Left forelimb (tissue), 1 donor: ENCODE data around the gene LRRC9.
A peak's percentile ranks its signal among the peaks of the same experiment; 100 is the strongest.
"Not testable (repeated sequence)": the region's sequence is repeated elsewhere in the genome, so short reads cannot be mapped to it uniquely, and the experiment has no call there.

Experiments used
- DNase-seq: peaks from one replicate; pipeline ENCODE4 v3.0.0-alpha.2; 2018; ENCODE audit warnings: low spot score

LRRC9 gene

DNA sequence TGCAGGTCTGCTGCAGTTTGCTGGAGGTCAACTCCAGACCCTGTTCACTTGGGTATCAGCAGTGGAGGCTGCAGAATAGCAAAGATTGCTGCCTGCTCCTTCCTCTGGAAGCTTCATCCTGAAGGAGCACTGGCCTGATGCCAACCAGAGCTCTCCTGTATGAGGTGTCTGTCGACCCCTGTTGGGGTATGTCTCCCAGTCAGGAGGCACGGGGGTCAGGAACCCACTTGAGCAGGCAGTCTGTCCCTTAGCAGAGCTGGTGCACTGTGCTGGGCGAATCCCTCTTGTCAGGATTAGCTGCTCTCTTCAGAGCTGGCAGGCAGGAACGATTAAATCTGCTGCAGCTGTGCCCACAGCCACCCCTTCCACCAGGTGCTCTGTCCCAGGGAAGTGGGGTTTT lies 37.9 kb downstream of the LRRC9 start:
- DNase-seq: not testable (repeated sequence)

DNA sequence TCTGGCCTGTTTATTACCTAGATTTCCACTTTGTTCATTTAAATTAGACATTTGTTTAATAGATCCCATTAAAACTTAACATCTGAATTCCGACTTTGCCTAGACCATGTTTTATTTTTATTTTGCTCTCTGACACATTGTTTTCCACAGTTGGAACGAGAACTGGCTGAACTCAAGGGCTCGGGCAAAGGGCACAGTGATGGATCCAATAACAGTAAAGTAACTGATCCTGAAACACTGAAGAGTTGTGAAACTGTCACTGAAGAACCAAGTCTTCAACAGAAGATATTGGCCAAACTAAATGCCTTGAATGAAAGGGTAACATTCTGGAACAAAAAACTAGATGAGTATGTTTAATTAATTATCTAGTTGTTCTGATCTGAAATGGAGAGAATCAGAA lies 39.7 kb downstream of the LRRC9 start:
- no peak for DNase-seq

DNA sequence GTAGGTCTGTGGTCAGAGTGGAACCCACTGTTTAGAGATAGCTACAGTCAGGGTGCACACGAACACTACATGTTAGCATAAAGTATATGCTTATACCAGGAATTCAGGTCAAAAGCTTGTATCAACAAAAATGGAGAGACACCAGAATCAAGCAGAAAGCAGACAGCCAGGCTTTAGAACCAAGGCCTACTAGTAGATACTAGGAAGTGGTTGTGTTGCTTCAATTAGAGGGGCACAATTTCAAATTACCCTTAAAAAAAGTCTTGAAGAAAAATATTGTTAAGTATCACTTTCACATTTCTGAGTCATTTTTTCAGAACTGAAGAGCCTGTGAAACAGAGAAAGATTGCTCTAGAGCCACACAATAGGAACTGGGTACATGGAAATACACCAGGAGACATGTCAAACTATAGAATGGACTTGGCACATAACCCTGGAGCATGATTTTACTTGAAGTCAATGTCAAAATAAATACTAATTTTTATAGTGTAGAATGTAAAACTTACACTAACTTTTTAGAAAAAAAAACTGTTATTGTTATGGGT lies 41.6 kb downstream of the LRRC9 start:
- DNase-seq: no peak

DNA sequence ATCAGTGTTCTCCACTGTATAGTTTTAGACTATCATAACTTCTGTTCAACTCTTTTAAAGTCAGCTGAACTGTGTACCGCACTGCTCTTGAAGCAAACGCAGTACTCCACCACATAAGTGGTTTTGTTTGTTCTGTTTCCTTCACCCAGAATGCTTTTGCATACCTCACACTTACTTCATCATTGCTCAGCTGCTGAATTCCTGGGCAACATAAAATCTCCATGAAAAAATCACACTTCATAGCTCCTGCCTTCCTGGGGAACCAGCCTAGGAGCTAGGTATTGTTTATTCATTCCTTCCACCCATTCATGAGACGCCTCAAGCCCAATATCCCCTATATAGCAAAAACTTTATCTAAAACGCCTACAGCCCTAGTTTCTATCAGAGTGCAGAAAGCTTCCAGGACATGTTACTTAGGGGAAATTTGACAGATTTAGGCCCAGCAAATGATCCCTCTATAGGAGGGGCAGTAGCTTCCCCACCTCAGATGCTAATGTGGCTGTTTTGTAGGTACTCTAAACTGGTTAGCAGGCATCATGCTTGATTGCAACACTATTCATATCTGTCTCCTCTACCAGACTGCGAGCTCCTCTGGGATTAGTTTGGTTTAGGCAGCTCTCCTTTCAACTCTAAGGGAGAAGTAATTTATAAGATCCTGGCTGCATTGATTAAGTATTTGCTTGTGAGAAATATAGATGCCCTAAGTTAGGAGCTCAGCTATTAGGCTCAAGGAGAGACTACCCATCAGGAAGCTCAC lies 44.5 kb downstream of the LRRC9 start:
- DNase-seq: no peak

DNA sequence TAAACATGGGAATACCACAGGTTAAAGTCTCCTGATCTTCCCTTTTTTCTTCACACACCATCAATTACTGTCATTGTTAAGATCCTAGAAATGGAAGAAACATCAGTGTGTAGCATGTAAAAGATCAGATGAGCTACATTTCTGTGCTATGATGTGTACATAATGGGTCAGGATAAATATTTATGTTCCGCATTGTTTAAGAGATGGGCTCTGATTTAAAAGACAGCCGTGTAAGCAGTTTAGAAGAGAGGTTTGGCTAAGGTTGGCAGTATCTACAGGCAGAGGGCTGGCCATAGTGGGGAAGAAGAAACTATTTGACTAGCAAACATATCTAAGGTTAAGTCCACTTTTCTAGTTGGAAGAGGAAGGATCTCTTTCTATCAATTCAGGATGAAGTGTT lies 49.4 kb downstream of the LRRC9 start:
- DNase-seq: no peak

DNA sequence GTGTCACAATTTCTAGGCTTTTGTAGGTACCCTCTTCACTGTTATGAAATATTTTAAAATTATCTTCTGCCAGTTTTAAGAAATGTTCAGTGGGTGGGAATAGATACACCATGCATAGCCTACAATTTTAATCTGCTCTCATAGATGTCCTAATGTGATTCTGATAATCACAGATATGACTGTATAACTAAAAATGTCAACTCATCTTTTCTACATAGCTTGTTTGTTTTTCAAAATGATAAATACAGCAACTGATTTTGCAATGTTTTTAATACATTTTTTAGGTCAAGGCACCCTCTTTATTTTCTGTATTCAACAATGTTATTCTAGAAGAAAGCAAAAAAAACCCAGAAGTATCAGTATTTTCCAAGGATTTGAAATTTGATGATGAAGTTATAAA lies 61.6 kb downstream of the LRRC9 start:
- DNase-seq: no peak

DNA sequence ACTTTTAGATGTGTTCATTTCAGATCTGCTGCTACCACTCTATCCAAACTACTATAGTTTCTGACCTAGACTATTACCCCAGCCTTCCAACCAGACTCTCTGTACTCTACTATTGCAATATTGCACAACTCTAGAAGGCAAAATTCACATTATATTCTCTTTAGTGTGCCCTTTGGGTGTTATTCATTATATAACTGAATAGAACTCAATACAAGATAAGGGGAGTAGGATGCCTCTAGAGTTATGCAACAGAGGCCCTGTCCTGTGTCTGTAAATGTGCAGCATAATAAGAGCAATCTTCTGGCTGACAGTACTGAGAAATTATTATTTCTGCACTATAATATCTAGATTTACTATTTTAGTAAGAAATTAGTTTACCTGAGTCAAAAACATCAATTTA lies 63.1 kb downstream of the LRRC9 start:
- no peak for DNase-seq

DNA sequence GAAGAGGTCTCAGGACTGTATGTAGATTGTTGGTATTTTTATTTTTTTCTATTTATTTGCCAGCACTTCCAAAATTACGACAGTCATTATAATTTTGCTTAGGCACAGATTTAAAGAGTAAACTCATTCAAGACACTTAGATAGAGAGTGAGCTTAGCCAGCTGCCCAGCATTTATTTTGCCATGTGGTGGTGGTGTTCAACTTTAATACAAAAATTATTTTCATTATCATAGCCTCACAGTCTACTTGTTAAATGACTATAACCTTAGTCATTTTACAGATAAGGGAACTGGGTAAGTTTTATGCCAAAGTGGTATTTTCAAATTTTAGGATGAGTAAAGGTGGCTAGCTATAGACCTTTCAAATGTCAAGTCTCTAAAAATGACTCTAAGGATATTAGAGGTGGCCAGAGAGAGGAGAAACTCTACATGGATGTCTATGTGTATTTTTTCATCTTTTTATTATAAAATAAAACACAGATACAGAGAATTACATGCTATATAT lies 66.7 kb downstream of the LRRC9 start:
- no peak for DNase-seq

DNA sequence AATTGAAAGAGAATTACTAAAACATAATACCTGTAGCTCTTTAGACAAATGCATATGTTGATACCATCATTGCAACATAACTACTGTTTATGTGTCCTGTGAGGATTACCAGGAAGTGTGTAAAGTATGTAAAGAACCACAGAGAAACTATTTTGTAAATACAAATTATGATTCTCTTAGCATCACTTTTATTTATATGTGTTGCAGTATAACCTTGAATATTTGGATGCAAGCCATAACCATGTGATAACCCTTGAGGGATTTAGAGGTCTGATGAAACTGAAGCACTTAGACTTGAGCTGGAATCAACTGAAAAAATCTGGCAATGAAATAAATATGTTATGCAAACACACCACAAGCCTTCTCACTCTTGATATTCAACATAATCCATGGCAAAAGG lies 77.5 kb downstream of the LRRC9 start:
- DNase-seq: no peak

GRCh38 chr14:59997966-59998365 lies 78.0 kb downstream of the LRRC9 start:
- DNase-seq: no peak

DNA sequence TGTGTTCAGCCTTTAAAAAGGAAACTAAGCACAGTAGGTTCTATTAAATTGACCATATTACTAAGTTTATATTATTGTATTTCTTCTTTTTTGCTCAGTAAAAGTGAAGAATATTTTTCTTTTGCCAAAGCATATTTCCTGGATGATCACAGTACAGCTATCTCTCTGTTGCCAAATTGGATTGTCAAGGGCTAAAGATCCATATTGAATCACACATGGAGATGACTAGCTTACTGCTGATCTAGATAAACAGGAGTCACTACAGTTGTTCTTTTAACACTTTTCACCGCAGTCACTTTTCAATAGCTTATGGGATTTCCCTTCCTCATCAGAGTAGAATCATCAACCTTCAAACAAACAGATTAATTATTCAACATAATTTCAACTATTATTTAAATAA lies 78.6 kb downstream of the LRRC9 start:
- DNase-seq: no peak

GRCh38 chr14:60002819-60003492 lies 83.0 kb downstream of the LRRC9 start:
- DNase-seq: peak; percentile 69

DNA sequence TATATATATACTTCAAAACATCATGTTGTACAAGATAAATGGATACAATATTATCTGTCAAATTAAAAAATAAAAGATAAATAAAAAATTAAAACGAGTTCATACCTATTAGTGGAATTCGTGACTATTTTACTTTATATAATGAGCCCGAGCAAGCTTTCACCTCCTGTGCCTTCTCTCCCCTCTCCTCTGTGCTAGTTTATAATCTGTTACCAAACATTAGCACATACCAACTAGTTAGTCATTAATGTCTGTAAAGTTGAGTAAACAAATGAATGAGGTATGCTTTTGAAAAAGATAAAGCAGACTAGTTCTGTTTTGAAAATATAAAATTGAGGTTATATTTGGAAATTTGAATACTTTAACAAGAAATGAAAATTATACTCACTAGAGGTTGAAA lies 84.0 kb downstream of the LRRC9 start:
- no peak for DNase-seq

GRCh38 chr14:60008042-60008441 lies 88.1 kb downstream of the LRRC9 start:
- no peak for DNase-seq

DNA sequence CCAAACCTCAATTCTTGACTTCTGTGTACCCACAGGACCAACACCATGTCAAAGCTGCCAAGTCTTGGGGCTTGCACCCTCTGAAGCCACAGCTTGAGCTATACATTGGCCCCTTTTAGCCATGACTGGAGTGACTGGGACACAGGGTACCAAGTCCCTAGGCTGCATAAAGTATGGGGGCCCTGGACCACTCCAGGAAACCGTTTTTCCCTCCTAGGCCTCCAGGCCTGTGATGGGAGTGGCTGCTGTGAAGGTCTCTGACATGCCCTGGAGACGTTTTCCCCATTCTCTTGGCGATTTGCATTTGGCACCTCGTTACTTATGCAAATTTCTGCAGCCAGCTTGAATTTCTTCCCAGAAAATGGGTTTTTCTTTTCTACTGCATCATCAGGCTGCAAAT lies 90.3 kb downstream of the LRRC9 start:
- not testable (repeated sequence) for DNase-seq

DNA sequence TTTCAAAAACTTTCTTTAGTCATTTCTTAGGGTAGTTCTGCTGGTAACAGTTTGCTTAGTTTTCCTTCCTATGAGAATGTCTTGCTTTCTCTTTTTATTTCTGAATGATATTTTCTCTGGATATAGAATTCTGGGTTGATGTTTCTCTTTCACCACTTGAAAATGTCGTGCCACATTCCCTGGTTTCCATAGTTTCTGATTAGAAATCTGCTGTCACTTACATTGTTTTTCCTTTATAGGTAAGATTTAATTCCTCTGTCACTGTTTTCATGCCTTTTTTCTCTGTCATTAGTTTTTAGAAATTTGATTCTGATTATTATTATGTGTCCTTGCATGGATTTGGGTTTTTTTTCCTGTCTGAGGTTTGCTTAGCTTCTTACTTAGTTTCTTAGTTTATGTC lies 94.5 kb downstream of the LRRC9 start:
- no peak for DNase-seq

GRCh38 chr14:60021619-60022018 lies 101.7 kb downstream of the LRRC9 start:
- no peak for DNase-seq

DNA sequence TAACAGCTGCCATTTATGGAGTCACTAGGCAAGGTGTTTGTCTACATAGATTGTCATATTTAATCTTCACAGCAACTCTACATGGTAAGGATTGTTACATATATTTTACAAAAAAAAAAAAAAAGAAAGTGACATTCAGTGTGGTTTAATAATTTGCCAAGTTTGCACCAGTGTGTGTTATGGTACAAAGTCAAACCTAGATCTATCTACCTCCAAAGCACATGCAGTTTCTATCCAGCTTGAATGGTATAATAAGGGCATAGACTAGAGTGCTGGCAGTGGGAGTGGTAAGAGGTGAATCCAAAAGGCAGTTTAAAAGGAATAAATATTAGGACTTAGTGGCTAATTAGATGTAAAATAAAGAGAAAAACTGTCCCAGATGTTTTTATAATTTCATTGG lies 105.6 kb downstream of the LRRC9 start:
- no peak for DNase-seq

- DNase-seq: no peak
These were observed 115.2 kb downstream of the LRRC9 start for GRCh38 chr14:60035177-60035576.

DNA sequence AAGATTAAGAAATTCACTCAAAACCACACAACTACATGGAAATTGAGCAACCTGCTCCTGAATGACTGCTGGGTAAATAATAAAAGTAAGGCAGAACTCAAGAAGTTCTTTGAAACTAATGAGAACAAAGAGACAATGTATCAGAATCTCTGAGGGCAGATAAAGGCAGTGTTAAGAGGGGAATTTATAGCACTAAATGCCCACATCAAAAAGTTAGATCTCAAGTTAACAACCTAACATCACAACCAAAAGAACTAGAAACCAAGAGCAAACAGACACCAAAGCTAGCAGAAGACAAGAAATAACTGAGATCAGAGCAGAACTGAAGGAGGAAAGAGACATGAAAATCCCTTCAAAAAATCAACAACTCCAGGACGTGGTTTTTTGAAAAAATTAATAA lies 128.0 kb downstream of the LRRC9 start:
- DNase-seq: not testable (repeated sequence)

GRCh38 chr14:60051721-60052221 lies 131.8 kb downstream of the LRRC9 start:
- peak; percentile 65 for DNase-seq

DNA sequence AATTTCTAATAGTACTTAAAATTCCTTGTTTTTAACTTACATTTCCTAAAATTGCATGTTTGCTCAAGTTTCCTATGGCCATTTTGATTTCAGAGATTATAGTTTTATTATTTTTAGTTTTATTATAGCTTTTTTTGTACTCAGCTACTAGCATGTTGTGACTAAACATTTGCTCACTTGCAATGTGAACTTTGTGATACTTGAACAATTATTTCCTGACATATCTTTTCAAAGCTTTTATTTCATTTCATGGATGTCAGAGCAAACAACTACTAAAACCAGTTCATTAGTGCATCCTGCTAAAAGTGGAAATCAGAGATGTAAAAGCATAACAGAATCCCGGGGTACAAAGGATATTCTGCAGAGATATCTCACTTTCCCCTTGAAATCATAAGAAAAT lies 138.1 kb downstream of the LRRC9 start:
- no peak for DNase-seq

- DNase-seq: no peak
These were observed 141.4 kb downstream of the LRRC9 start for GRCh38 chr14:60061371-60061770.
